ENCODE data around the gene OTULINL.
"Not testable (repeated sequence)": the region's sequence is repeated elsewhere in the genome, so short reads cannot be mapped to it uniquely, and the experiment has no call there.

The OTULINL gene

DNA sequence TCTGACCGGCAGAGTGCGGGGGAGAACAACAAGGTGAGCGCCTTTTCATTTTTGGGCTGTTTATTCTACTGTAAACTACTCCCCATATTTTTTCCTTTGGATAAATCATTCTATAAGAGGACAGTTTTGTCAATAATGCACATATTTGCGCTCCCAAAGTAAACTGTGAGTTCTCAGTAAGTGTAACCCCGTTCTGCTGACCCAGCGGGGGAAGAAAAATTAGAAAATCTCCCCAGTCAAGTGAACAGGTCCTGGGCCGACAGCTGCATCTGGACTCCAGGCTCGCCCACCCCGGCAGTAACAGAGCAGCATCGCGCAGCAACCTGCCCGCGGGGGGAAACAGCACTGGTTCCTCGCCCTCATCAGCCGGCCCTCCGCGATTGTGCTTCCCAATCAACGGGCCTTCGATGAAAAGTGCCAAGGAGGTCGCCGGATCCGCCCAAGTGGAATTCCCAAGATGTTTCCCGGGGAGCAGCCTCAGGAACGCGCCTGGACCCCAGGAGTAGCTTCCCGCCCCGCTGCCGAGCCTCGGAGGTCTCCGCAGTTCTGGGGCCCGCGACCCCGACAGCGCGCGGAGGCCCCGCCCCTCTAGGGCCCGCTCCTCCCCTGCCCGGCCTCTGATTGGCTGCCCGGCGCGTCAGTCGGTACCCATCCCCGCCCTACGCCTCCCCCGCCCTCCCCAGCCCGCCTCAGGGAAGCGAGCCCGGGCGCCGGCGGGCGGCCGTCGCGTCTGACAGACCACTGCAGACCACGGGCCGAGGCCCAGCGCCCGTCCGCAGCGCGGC lies at the start of gene OTULINL:
Gene OTULINL, plus strand, starts transcription at position 687 of the 785 bp plus-strand sequence. CDS start 103 bp downstream, outside the sequence.
- peak; percentile 95 for ATAC-seq

DNA sequence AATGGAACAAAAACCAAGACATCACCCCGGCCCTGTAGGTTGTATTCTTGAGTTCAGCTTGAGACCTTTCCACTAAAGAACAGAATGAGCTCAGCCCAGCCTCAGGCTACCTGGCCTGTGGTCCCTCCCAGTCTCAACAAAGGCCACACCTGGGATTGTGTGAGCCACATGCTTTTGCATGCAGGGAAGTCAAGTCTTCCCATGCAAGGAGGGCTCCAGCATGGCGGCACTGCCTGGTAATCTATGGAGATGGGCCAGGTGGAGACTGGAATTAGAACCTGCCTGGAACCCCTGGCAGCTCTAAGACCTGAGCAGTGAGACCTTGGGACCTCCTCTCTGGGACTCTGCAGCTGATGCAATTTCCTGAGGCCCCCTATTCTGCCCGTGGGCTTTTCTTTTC lies 49.4 kb upstream of the OTULINL start:
- DNase-seq (no peak), ATAC-seq (no peak)

More for the DNA sequence above, at the start of gene OTULINL:
- peak; percentile 93 for DNase-seq

DNA sequence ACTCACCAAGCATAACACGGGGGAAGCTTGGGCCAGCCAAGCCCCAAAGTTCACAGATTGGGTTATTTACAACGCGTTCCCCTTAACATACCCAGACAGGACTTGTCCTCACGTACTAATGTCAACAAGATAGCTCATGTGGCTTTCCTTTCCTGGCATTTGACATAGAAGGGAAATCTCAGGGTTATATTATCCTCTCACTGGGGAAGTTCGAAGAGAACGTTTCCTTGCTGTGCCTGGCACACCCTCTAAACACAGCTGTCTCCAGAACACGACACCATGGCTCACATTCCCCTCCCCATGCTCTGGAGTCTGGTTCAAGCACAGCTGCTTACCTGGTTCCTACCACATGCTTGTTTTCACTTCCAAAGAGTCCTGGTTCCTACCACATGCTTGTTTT lies 46.8 kb upstream of the OTULINL start:
- no peak for ATAC-seq
- no peak for DNase-seq

DNA sequence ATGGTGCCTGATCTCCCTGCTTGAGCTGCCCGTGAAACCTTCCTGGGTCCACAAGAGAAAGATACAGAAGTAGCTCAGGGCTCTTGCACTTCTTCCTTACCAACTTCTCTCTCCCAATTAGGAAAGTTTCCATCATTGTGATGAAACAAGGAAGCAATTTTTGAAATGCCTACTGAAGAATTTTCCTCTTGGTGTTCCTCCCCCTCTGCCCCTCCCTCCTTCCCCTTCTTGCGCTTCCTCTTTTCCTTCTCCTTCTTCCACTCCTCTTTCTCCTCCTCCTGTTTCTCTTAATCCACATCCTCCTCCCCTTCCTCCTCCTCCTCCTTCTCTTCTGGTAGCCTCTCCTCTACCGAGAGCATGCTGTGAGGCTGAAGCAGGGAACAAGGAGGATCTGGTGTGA lies 36.3 kb upstream of the OTULINL start:
- no peak for DNase-seq

DNA sequence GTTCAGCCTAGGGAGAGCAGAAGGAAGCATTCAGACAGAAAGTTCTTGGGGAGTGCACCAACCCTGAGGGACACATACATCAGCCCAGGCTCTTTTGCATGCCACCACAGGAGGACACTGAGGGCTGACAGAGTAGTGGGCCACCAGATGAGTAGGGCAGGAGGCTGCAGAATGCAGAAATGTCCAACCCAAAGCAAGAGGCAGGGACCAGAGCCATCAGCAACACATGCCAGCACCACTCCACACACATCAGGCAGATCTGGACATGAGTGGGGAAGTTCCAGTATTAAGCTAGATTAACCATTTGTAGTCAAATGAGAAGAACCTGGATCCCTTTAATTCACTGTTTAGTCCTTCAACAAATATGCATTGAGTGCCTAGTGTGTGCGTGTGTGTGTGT lies 35.7 kb upstream of the OTULINL start:
- DNase-seq (no peak), ATAC-seq (no peak)

More for the DNA sequence above, 36.3 kb upstream of the OTULINL start:
- no peak for ATAC-seq

DNA sequence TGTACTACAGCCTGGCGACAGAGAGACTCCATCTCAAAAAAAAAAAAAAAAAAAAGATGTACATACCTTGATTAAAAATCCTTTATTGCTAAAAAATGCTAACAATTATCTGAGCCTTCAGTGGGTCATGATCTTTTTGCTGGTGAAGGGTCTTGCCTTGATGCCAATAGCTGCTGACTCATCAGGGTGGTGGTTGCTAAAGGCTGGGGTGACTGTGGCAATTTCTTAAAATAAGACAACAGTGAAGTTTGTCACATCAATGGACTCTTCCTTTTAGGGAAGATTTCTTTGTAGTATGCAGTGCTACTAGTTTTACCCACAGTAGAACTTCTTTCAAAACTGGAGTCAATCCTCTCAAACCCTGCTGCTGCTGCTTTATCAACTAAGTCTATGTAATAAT lies 33.9 kb upstream of the OTULINL start:
- no peak for DNase-seq
- ATAC-seq = no peak

DNA sequence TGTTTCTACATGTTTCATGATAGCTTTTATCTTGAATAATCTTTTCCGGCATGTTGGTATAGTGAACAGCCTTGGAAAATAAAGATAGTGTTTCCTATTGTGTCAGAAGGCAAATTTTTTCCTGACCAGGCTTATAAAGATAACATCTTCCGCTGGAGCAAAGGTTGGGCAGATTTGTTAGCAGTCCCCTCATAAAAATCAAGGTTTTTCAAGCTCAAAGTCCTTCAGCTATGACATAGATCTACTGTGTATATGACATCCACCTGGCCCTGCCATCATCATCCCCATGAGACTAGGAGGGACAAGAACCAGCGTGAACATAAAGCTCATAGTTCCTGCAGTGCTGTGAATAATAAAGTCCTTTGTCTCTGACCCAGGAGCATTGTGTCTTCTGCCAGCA lies 30.4 kb upstream of the OTULINL start:
- DNase-seq (no peak), ATAC-seq (no peak)

DNA sequence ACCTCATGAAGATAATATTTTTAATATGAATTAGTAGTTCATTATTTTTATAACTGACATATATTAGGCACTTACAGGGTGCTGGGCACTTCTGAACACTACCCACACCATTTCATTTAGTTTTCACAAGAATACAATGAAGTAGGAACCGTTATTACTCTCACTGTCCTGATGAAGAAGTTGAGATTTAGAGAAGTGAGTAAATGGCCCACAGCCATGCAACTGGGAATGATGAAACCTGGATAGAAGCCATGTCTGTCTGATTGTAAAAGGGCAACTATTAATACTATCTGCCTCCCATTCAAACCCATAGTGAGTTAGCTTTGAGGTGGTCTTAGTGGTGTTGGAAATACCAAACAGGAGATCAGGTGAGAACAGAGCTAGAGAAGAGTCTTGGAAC lies 29.6 kb upstream of the OTULINL start:
- DNase-seq (no peak), ATAC-seq (no peak)

DNA sequence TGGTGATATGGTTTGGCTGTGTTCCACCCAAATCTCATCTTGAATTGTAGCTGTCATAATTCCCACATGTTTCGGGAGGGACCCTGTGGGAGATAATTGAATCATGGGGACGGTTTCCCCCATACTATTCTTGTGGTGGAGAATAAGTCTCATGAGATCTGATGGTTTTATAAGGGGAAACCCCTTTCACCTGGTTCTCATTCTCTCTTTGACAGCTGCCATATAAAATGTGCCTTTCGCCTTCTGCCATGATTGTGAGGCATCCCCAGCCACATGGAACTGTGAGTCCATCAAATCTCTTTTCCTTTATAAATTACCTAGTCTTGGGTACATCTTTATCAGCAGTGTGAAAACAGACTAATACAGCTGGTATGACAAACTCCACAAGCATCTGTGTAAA lies 27.3 kb upstream of the OTULINL start:
- ATAC-seq = peak; percentile 66
- DNase-seq = not testable (repeated sequence)

DNA sequence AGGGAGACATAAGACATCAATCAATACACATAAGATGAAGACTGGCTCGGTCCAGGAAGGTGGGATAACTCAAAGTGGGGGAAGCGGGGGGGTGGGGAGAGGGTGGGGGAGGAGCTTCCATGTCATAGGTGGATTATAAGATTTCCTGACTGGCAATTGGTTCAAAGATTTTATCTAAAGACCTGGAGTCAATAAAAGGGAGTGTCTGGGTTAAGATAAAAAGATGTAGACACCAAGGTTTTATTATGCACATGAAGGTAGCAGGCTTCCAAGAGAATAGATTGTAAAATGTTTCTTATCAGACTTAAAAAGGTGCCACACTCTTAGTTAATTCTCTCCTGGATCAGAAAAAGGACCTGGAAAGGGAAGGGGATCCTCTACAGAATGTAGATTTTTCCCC lies 25.6 kb upstream of the OTULINL start:
- DNase-seq (no peak), ATAC-seq (no peak)

DNA sequence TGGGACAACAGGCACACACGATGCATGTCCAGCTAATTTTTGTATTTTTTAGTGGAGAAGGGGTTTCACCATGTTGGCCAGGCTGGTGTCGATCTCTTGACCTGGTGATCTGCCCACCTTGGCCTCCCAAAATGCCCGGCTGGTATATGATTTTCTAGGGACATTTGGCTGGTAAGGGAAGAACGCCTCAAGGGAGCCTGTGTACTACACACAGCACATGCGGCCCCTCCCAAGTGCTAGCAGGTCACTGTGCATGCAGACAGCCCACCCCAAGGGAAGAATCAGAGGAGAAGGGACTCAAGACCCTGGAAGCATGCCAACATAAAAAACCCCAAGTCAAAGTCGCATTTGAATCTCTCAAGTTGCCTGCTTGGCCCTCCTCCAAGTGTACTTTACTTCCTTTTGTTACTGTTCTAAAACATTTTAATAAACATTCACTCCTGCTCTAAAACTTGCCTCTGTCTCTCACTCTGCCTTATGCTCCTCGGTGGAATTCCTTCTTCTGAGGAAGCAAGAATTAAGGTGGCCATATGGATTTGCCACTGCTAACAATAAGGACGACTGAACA lies 24.3 kb upstream of the OTULINL start:
- DNase-seq (no peak), ATAC-seq (no peak)

DNA sequence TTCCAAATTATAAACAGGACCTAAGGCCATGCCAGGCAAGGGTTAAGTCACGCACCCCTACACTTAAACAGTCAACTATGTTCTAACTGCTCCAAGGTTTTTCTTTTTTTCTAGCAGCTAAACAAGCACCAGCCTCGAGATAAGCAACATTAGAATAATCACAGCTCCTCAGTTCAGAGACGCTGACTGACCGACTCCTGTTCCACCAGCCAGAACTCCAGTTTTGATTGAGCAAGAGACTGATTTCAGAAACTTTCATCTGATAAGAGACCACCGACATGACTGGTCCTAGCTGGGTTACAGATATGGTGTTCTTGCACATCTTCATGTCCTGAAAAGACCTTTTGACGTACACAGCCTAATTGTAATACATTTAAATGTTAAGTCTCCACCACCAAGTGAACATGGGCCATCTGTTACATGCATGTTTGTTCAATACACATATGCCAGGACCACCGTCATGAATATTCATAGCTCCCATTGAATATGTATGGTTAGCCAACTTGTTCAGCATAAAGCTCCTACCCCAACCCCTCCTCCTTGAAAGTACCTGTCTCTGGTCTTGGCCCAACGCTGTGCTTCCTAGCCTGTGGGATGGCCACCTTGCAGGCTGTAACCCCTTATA lies 23.7 kb upstream of the OTULINL start:
- no peak for DNase-seq
- no peak for ATAC-seq

DNA sequence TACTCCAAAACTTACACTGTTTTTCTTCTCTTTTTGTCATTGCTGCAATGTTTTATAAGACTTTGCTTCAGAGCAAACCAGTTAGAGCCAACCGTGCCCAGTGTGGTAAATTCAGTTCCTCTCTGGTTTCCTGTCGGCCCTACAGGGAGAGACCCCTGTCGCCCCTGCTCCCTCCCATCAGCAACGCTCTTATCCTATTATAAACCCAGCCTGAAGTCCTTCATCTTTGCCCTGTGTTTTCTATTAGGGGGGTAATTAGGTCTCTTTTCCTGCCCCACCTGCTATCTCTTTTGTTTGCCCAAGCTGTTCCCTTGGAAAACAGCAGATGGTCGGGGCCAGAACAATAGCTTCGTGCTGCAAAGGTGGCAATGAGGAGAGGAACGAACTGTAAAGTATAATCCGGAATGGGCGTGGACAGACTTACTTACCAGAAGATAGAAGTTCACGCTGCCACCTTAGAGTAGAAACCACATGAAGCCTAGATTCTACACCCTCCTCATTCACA lies 21.4 kb upstream of the OTULINL start:
- DNase-seq (no peak), ATAC-seq (no peak)

DNA sequence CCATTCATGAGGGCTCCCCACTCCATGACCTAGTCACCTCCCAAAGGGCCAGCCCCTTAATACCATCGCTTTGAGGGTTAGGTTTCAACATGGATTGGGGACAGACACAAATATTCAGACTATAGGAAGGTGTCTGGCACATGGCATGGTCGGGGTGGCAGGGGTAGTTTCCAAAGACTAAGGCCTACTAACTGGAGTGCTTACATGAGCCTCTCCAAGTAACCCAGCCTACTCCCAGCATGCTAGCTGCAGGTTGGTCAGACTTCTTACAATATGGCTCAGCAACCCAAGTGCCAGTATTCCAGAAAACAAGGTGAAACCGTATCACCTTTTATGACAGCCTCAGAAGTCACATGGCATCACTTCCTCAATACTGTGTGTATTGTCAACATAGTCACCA lies 19.9 kb upstream of the OTULINL start:
- ATAC-seq (no peak), DNase-seq (no peak)

DNA sequence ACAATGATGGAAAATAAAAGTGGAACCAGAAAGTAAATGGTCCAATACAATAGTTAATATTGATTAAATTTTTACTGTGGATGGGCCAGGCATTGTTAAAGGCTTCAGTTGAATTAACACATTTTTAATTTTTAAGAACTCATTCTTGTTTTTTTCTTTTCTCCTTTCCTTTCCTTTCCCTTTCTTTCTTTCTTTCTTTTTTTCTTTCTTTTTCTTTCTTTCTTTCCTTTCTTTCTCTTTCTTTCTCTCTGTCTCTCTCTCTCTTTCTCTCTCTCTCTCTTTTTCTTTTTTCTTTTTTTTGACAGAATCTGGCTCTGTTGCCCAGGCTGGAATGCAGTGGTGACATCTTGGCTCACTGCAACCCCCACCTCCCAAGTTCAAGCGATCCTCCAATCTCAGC lies 13.3 kb upstream of the OTULINL start:
- ATAC-seq (no peak), DNase-seq (no peak)

DNA sequence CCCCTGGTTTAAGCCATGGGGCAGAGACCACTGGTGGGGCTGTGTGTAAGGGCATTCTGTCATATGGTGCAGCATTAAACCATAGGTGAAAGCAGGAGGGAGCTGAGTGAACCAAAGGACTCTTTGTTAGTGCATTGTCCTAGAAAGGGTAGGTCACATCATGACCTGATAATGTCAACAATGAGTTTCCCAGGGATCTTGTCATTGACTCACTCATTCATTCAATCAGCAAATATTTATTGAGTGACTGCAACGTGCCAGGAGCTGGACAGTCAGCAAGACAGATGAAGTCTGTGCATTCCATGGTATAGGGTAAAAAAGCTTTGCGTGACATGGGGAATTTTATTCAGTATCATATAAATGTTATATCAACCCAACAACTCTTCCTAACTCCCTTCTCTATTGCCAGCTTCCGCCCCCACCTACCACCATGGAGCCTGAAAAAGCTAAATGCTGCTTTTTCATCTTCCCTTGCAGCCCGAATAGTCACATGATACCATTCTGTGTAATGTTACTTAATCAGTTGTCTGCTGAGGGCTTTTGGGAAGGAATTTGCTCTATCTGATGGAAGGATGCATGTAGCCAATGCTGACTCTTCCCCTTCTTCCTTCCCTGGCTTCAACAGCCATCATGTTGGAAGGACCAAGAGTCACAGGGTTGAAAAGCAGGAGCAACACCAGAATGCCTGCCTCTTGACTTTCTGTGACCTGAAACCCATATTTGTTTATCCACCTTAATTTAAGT lies 11.5 kb upstream of the OTULINL start:
- ATAC-seq (no peak), DNase-seq (no peak)

DNA sequence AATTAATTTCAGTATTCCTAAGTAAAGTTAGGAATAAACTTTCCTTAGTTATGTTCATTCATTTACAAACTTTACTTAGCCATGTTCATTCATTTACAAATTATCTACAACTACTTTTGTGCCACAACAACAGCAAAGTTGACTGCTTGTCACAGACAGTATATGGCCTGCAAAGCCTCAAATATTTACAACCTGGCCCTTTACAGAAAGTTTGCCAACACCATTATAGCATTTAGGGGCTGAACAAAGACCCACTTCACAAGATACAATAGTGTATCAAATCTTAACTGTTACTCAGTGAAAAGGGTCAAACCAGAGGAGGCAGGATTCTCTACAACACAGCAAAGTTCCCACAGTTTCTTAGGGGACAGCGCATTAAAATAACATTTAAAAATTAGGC lies 9.7 kb upstream of the OTULINL start:
- ATAC-seq (no peak), DNase-seq (no peak)

DNA sequence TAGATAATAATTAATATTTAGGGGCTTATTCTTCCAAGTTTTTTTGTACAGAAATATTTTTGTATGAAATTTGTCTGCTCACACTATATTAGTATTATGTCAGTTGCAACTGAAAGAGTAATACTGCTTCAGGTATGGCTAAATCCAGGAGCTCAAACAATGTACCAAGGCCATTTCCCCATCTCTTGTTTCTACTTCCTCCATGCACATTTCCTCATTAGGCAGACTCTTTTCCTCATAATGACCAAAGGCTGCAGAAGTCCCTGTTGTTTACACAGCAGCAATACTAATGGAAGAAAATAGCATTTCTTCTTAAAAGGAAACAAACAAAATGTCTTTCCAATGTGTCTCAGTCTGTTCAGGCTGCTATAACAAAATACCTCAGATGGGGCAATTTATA lies 9.2 kb upstream of the OTULINL start:
- no peak for DNase-seq
- ATAC-seq = no peak

DNA sequence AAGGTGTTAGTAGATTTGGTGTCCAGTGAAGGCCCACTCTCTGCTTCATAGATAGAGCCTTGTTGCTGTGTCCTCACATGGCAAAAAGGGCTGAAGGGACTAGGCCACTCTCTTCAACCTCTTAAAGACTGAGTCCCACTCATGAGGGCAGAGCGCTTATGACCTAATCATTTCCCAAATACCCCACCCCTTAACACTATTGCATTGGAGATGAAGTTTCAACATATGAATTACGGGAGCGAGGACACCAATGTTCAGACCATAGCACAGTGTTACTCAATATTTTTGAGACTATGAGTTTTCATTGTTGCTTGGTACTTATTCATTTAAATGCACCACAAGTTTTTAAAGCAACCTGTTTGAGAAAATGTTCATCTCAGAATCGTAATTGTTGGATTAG lies 8.8 kb upstream of the OTULINL start:
- ATAC-seq = no peak
- DNase-seq = no peak

DNA sequence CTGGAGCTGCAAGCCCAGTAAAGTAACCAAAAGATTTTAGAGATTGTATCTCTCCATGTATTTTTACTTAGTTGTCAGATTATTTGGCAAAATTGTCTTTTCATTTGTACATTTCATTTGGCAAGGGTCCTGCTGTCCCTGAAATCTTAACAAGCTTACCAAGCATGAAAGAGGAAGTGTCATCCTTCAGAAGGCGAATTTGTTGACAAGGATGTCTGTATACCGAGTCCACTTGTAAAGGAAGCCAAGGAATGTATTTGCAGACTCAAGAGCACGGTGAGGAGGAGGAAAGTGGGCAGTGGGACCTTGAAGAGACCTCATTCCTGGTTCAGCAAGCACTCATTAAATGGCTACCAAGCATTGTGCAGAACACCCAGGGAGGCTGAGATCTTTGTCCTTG lies 7.5 kb upstream of the OTULINL start:
- ATAC-seq (no peak), DNase-seq (no peak)

DNA sequence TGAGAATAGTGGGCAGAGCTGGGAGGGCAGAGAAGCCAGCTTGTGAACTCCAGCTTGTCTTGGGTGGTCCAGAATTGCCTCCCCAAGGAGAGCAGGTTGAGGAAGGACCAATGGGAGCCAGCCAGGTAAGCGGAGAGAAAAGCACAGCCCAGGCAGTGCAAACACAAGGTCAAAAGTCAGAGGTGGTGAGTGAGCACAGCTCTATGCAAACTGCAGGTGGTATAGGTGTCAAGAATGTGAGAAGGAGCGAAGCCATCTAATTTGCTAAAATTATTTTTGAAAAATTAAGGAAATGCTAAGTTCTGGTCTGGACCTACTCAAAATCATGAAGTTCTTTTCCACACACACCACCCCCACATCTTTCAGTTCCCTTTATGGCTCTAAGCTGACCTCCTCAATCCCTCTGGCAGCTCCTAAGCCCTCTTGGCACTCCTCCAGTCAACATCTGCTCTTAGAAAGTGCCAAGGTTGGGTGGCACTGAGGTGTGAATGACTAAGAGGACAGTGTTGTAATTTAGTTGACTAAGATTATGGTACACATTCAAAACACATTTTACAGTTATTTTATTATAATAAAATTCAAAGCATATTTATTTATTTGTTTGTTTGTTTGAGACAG lies 6.6 kb upstream of the OTULINL start:
- DNase-seq (no peak), ATAC-seq (no peak)

DNA sequence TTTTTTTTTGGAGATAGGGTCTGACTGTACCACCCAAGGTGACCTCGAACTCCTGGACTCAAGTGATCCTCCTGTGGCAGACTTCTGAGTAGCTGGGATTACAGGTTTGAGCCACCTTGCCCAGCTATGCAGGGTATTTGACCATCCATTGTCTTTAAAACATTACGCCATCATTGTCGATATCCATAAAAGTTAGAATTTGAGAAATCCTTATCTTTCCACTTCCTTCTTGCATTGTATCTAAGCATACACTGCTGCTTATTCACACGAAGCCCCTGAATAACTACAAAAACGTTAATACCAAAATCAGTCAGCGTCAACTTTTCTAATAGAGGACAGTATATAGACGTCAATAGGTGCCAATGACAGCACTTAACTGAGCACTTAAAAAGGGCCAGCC lies 5.4 kb upstream of the OTULINL start:
- DNase-seq (no peak), ATAC-seq (no peak)

Measured in stimulated activated naive CD8-positive, alpha-beta T cell treated with anti-CD3 and anti-CD28 coated beads, Interleukin-15, Interleukin-2, amounts not matched to agents 100 U/mL and 50 U/mL, for 24 hours (primary cell).